Esophagus squamous epithelium (tissue), 4 donors: Measurements from ENCODE around the gene ZDHHC11B.
"Not testable (repeated sequence)": the region's sequence is repeated elsewhere in the genome, so short reads cannot be mapped to it uniquely, and the experiment has no call there.

Experiments used
- POLR2A ChIP-seq, 4 donors: fragments of 450-650 bp; IDR thresholded peaks; one replicate each; pipeline ENCODE4 v1.6.1; 2017; ENCODE audit warnings: antibody characterized with exemption in 4 of 4, mild to moderate bottlenecking in 4 of 4, moderate library complexity in 3 of 4
- TF ChIP-seq, protein P1 (sequence below), 6 experiments: fragments of 450-650 bp in 4 of 6; fragments of 200-600 bp in 2 of 6; sonication (generic) in 2 of 6; IDR thresholded peaks; one replicate each; pipeline ENCODE4 v1.5.1; 2016 to 2019; ENCODE audit warnings: antibody characterized with exemption in 6 of 6, mild to moderate bottlenecking in 4 of 6, moderate library complexity in 4 of 6

DNA sequence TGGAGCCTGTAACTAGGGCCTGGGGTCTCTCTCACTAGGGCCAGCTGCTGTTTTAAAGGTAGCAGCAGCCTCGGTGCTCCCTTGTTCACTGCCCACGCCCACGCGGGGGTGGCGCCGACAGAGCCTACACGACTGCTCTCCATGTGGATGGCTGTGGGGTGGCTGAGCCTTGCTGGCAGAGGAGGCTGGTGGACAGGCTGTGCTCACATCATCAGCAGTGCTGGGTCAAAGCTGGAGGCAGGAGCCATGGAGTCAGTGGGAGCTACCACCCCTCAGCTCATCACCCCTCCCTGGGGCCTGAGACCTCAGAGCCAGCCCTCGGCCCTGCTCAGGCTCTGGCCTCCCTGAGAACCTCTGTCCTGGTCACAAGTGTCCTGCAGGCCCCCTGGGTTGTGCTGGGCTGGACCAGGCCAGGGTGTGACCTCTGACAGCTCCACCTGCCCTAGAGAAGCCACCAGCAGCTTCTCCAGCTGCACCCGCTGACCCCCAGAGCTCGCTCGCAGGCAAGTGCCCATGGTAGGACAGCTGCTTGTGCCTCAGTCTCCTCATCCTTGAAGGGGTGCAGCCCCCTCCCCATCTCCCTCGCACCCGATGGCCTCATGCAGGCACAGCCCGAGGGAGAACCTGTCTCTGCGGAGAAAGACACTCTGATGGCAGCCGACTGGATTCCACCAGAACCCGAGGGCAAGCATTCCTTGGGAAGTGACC is 101.7 kb downstream of the ZDHHC11B start:
- not testable (repeated sequence) for TF ChIP-seq POLR2A (IDR thresholded peaks at IDR 0.05)
- TF ChIP-seq, protein P1, sequence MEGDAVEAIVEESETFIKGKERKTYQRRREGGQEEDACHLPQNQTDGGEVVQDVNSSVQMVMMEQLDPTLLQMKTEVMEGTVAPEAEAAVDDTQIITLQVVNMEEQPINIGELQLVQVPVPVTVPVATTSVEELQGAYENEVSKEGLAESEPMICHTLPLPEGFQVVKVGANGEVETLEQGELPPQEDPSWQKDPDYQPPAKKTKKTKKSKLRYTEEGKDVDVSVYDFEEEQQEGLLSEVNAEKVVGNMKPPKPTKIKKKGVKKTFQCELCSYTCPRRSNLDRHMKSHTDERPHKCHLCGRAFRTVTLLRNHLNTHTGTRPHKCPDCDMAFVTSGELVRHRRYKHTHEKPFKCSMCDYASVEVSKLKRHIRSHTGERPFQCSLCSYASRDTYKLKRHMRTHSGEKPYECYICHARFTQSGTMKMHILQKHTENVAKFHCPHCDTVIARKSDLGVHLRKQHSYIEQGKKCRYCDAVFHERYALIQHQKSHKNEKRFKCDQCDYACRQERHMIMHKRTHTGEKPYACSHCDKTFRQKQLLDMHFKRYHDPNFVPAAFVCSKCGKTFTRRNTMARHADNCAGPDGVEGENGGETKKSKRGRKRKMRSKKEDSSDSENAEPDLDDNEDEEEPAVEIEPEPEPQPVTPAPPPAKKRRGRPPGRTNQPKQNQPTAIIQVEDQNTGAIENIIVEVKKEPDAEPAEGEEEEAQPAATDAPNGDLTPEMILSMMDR (IDR thresholded peaks at IDR 0.05) = not testable (repeated sequence)
